Hepatocyte (in vitro differentiated cells): ENCODE data around the gene AKT2.

Source experiments
- CTCF ChIP-seq: fragments of 200-600 bp; sonication (generic); IDR thresholded peaks from 2 replicates; pipeline ENCODE4 v1.5.1; 2016; ENCODE audit warnings: antibody characterized with exemption, mild to moderate bottlenecking; ENCODE audit not compliant: poor library complexity
- EZH2 ChIP-seq: fragments of 200-600 bp; sonication (generic); IDR thresholded peaks from 2 replicates; pipeline ENCODE4 v1.6.1; 2016; ENCODE audit warnings: antibody characterized with exemption, mild to moderate bottlenecking, borderline replicate concordance
- EZH2phosphoT487 ChIP-seq: fragments of 200-600 bp; sonication (generic); IDR thresholded peaks from one replicate; pipeline ENCODE4 v1.6.1; 2018; ENCODE audit warnings: antibody characterized with exemption, mild to moderate bottlenecking, low read depth, moderate library complexity; ENCODE audit not compliant: unreplicated experiment, severe bottlenecking

- no peak for TF ChIP-seq CTCF
- TF ChIP-seq EZH2: no peak
- no peak for TF ChIP-seq EZH2phosphoT487
Measured at GRCh38 chr19:40285353-40286234, 449 bp upstream of the AKT2 start.
